Activated CD4-positive, CD25-positive, alpha-beta regulatory T cell treated with anti-CD3 and anti-CD28 coated beads, Interleukin-2, amount 50 U/mL, for 16 hours (primary cell): ENCODE results near the gene ZNRF3.
"Not testable (repeated sequence)": the region's sequence is repeated elsewhere in the genome, so short reads cannot be mapped to it uniquely, and the experiment has no call there.

Source experiments
- DNase-seq: peaks from one replicate; pipeline ENCODE4 v3.0.0-alpha.2; 2020; ENCODE audit warnings: low read depth, low spot score

Gene ZNRF3

DNA sequence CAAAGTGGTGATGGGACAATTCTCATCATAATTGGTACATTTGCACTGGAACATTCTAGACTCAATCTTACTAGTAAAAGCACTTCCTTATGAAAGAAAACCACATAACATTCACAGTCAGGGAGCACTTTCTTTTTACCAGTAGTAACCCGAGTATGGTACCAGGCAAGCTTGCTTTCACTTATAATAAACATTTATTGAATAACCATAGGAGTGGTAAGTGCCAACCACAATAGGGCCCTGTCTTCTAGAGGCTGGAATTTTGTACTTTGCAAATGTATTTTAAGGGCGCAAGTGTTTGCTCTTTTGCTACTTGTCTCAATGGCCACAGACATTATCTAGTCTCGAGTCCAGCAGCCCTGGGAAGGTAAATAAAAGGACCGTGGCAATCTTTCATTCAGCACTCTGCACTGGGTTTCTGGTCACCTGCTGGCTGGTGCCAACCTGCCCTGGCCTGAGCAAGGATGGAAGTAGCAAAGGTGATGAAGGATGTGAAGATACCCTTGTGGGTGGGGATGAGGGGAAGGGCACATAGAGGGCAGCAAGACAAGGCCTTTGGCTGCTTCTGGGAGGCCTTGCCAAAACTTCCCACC lies 154.1 kb downstream of the ZNRF3 start:
- DNase-seq = no peak

DNA sequence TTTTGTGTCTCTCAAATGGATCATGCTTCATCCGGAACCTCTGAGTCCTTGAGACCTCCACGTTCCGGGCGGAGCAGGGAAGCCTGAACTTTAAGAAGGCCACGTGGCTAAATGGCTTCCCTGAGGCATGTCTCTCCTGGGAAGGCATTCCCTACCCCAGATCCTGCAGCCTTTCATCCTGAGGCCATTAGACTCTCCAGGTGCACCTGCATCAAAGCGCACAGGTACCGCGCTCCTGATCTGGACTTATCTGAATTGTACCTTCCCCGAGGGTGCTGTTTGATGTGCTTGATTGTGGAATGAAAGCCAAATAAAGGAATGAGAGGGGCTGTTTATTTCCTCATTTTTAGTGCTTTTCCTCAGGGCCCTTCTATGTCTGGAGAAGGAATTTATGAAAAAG lies 155.8 kb downstream of the ZNRF3 start:
- DNase-seq = no peak

DNA sequence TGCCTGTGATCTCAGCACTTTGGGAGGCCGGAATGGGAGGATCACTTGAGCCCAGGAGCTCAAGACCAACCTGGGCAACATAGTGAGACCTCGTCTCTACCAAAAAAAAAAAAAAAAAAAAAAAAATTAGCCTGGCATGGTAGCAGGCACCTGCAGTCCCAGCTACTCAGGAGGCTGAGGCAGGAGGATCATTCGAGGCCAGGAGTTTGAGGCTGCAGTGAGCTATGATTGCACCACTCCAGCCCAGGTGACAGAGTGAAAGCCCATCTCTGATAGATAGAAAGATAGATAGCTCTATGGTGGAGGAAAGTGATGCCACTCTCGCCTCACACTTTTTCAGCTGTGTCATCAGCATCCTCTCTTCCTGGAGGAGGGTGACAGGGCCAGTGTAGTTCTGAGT lies 156.3 kb downstream of the ZNRF3 start:
- DNase-seq = not testable (repeated sequence)

DNA sequence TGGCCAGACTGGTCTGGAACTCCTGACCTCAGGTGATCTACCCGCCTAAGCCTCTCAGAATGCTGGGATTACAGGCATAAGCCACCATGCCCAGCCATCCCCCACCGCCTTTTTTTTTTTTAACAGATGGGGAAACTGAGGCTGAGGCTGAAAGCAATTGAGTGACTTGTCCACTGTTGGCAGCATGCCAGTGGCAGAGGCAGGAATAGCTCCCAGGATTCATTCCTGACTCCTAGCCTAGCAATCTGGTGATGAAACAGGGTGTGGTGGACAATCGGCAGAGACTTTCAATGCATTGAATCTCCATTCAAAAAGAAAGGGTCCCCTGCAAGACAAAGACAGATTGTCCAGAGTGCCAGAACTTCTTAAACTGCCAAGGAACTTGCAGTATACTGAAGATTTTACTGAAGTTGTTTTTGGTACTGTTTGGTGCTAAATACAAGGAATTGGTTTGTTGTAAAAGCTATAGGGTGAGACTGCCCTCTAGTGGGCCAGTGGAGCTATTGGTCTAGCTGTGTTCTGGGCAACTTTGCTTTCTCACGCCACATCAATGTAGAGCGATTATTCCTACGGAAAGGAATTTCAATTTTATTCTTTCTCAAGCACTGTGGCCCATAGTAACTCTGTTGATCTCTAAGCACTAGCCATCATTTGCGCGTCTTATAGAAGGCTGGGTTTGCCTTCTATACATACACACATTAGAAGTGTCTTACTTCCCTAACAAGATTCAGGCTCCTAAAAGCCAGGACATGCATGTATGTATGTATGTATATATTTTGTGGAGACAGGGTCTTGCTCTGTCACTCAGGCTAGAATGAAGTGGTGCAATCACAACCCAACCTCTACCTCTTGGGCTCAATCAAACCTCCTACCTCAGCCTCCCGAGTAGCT lies 157.3 kb downstream of the ZNRF3 start:
- DNase-seq = peak; percentile 48

DNA sequence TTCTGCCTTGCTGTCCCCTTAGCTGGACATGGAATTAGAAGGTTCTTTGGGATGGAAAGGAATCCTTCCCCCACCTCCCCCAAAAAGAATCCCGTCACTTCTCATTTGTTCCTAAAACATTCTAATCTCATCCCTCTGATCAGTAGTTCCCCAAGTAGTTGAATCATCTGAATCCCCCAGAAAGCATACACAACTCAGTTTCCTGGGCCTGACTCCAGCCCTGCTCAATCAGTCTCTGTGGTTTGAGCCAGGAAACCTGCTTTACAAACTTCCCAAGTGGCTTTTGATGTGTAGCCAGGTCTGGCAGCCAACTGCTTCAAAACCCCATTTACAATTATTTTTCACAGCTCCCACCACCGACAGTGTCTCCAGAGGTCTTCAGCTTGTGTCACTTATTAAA lies 158.0 kb downstream of the ZNRF3 start:
- no peak for DNase-seq

DNA sequence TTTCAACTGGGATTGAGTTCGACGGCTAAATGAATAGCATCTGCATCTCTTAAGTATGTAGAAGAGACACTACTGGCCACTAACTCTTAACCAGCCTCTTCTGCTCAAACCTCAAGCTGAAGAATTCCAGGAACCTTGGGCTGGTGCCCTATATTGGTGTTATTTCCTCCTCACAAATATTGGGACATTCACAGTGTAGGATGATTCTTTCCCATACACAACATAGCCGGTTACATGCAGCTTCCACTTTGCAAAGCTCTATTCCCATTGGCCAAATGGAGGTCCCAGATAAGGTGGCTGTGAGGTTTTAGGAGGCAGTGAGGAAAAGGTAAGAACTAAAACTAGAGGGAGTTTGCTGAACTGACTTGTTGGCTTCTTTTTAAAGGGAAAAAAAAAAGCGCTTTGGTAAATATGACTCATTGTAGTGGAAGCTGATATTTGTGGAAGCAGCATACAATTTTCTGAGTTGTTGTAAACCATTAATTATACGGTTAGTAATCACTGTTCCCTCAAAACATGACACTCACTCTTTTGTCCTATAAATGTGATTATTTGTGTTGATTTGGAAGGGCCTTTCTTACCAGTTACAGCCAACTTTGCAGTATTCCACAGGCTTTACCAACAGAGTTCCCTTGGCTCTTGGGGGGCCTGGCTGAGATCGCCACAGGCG lies 160.7 kb downstream of the ZNRF3 start:
- no peak for DNase-seq

DNA sequence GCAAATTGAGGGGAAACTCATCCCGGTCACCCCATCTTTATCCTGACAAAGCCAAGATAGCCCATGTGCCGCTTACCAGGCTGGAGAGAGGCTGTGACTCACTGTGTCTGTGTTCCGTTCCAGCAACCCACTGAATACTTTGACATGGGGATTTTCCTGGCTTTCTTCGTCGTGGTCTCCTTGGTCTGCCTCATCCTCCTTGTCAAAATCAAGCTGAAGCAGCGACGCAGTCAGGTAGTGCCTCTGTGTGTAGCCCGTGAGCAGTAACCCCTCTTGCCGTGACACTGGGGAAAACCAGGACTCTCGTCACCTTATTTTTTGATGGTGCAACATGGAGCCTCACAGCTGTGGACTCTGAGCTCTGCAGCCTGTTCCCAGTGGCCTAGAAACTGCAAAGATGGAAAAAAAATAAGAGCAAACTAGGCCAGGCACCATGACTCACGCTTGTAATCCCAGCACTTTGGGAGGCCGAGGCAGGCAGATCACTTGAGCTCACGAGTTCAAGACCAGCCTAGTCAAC lies 161.3 kb downstream of the ZNRF3 start:
- DNase-seq = no peak

DNA sequence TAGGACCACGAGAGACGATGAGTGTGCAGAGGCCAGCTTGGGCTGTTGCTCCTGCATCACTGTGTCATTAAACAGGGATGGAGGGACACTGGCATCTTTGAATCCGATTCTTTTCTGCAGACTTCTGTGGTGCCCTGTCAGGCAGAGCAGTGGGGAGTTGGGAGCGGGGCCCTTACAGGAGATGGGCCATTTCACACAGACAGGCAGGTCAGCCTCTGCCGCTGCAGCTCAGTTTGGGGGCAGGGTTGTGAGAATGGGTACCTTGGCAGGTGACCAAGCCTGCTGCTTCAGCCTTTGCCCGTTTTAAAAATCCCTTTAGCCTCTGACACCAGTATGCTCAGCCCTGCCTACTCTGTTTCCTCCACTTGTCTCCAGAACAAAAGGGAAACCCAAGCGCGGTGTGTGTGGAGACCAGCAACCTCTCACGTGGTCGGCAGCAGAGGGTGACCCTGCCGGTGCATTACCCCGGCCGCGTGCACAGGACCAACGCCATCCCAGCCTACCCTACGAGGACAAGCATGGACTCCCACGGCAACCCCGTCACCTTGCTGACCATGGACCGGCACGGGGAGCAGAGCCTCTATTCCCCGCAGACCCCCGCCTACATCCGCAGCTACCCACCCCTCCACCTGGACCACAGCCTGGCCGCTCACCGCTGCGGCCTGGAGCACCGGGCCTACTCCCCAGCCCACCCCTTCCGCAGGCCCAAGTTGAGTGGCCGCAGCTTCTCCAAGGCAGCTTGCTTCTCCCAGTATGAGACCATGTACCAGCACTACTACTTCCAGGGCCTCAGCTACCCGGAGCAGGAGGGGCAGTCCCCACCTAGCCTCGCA lies 165.7 kb downstream of the ZNRF3 start:
- no peak for DNase-seq

DNA sequence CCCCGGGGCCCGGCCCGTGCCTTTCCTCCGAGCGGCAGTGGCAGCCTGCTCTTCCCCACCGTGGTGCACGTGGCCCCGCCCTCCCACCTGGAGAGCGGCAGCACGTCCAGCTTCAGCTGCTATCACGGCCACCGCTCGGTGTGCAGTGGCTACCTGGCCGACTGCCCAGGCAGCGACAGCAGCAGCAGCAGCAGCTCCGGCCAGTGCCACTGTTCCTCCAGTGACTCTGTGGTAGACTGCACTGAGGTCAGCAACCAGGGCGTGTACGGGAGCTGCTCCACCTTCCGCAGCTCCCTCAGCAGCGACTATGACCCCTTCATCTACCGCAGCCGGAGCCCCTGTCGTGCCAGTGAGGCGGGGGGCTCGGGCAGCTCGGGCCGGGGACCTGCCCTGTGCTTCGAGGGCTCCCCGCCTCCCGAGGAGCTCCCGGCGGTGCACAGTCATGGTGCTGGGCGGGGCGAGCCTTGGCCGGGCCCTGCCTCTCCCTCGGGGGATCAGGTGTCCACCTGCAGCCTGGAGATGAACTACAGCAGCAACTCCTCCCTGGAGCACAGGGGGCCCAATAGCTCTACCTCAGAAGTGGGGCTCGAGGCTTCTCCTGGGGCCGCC lies 166.4 kb downstream of the ZNRF3 start:
- no peak for DNase-seq

DNA sequence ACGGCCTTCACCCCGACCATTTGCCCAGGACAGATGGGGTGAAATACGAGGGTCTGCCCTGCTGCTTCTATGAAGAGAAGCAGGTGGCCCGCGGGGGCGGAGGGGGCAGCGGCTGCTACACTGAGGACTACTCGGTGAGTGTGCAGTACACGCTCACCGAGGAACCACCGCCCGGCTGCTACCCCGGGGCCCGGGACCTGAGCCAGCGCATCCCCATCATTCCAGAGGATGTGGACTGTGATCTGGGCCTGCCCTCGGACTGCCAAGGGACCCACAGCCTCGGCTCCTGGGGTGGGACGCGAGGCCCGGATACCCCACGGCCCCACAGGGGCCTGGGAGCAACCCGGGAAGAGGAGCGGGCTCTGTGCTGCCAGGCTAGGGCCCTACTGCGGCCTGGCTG lies 167.1 kb downstream of the ZNRF3 start:
- no peak for DNase-seq

DNA sequence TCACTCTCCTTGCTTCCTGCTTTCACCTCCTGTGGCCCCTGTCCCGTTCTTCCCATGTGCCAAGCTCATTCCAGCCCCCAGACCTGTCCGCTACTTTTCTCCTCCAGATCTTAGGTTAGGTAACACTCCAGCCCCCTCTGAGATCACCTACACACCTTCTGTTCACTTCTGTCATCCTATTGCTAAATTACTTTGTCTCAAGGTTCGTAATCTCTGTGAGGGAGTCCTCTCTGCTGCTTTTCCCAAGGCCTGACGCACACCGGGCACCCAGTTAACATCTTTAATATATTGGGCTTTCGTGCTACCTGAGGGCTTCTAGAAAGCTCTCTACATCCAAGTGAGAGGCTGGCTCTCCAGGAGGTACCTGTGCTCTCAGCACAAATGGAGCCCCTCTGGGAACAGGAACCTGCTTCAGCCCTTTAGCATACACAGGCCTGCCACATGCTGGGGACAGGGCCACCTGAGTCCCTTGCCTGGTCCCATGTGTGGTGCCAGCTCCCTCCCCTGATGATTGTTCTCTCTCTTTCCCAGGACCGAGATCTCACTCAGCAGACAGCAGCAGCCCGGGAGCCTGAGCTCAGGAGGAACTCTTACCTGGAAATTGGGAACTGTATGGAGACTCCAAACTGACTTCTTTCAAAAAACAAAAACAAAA lies 169.8 kb downstream of the ZNRF3 start:
- DNase-seq = no peak

DNA sequence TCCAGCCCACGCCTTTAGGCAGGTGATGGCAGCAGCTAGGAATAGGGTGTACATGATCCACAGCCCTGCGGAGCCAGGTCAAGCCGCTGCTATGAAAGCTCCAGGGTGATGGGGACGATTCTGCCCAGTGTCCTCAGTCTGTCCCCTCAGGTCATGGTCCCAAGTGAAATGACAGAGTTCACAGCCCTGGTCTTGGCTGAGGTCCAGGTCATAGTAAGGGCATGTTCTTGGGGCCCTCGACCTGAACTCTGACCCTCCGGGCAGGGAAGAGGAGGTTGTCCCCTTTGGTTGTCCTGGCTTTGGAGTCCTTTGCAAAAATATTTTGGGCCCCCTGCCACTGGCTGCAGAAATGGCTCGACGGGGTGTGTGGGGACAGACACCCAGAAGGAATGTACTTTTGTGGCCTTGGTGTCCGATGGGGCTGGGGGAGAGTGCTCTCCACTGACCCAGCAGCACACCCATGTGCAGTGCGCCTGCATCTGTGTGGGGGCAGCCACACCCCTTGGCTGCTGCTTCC lies 170.9 kb downstream of the ZNRF3 start:
- no peak for DNase-seq

DNA sequence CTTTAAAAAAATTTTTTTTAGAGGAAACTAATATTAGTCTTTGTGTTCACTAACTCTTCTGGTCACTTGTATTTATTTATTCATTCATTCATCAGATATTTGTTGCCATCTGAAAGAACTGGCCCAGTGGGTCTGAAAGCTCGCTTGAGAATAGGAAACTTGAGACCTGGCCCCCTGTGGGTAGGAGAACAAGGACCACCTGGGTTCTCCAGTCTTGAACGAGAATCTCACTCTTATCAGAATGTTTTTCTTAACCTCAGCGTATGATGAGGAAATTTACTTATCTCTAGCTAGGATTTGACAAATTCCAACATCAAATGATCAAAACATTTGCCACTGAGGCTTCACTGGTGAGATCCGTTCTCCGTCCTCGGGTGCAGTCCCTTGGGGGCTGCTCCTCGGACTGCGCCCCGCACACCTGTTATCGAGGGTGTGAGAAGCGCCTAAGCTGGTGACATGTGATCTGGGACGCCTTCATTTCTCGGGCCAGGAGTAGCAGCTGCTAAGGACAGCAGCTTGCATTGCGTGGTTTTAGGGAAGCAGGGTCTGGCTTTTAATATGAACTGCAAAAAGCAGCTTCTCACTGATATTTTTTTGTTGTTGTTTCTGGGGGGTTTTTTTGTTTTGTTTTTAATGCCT lies 171.9 kb downstream of the ZNRF3 start:
- no peak for DNase-seq

DNA sequence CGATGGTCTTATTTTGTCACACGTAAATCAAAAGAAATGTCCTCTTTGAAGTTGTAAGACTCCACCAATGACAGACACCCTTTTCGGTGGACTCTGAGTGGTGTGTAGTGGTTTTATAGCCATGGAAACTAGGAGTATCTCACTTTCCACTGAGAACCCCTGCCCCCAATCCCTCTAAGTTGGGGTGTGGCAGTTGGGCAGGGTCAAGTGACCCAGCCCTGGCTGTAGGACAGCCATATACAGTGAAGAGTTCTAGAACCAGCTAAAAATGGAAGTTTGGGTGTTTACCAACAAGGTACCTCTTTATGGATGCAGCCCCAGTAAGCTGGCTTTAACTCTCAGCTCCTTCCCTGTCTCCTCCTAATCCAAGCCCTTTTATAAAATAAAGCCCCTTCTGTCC lies 173.1 kb downstream of the ZNRF3 start:
- DNase-seq = no peak

DNA sequence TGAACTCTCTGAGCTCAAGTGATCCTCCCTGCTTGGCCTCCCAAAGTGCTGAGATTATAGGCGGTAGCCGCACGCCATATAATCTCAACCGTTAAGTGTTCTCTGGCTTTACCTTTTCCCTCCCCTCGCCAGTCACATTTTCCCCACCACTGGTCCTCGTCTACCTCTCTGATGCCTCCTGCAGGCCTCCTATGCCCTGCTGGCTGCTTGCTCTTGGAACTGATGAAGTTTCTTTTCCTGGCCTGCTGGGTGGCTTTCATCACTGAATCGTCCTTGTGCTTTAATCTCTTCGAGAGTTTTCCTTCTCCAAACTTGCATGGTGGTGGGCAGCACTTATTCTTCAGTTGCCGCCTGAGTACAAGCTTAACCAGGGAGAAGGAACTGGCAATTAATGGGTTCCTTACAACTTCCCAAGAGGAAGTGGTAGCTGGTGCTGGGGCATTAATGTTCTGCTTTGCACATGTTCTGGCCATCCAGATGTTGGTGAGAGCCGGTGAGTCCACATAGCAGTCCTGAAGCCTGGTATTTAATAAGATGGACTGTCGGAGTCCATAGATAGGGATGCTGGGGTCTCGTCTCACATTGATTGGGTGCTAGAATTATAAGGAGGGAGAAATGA lies 177.0 kb downstream of the ZNRF3 start:
- DNase-seq = no peak

DNA sequence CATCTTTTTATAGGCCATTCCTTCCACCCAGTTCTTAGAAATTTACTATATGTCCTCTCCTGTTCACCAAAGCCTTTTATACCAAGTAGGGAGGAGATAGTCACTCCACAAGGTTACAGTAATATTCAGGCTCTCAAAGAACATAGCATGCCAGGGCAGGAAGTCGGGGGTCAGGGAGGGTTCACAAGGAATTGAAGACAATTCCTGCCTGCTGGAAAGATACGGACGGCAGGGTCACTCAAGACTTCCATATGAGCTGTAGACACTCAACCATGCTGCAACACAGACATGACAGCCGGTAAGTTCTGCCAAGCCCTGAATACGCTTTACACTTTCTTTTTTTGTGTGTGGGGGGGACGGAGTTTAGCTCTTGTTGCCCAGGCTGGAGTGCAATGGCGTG lies 177.6 kb downstream of the ZNRF3 start:
- DNase-seq = no peak

DNA sequence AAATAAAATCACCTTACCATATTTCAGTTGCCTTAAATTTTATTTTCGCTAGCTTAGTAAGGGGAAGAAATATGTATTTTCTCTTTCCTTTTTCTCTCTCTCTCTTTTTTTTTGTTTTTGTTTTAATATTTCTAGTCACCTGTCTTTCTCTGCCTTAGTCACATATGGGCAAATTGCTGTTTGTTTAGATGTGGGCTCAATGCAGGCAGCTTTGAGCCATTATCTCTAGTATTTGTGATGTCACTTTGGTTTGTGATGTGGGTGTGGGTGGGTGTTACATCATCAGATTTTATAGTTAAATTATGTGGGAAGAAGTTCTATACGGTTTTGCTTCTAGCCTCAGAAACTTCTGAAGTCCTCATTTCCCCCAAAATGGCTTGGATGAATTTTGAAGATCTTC lies 178.4 kb downstream of the ZNRF3 start, which contains the start of gene C22orf31:
Gene C22orf31, minus strand, starts transcription at position 59 of the 400 bp plus-strand sequence. Its CDS starts 39 bp downstream, at position 20.
- DNase-seq = no peak

DNA sequence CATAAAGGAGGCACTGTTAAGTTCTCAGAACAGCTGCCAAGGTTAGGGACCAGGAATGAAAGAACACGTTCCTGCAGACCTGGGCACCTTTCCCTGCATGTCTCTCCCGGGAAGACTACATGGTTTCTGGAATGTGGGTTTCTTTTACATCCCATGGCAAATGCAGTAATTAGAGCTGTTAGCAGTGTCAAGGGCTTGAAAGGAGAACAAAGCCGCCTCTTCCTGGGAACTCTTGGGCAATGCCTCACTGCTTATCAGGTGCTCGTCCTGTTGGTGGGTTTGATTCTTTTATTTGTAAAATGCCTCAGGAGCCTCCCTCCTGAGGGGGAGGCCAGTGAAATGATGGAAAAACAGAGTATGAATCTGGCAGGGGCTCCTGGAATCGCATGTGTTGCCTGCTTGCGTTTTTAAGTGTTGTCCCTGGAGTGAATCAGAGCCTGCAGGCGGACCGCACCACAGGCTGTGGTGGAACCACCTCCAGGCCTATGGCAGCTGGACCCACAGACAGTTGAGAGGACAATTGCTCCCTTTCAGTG lies 179.0 kb downstream of the ZNRF3 start:
- no peak for DNase-seq
